HuH-7 (cell line): ENCODE measurements around the gene MYLK4.
"Not testable (repeated sequence)": the region's sequence is repeated elsewhere in the genome, so short reads cannot be mapped to it uniquely, and the experiment has no call there.

Experiments used
- DNase-seq: peaks from one replicate; pipeline ENCODE4 v3.0.0; 2011; ENCODE audit warnings: low spot score

Gene MYLK4

DNA sequence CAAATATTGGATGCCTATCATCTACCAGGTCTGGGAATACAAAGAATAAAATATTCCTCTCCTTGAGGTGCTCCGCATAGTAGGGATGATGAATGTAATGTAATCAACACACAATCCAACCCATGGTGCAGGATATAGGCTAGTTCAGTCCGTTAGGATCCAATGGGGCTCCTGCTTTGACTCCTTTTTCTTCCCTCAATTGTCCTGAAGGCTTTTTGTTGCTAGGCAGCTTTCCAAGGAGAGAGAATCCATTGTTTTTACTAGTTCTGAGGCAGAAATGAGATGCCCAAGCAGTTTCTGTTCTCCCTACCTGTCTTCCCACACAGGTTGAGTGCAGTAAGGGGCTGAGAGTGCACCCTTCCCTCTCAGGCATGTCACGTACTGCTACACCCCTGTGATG, 26.5 kb upstream of the MYLK4 start:
- DNase-seq: no peak

DNA sequence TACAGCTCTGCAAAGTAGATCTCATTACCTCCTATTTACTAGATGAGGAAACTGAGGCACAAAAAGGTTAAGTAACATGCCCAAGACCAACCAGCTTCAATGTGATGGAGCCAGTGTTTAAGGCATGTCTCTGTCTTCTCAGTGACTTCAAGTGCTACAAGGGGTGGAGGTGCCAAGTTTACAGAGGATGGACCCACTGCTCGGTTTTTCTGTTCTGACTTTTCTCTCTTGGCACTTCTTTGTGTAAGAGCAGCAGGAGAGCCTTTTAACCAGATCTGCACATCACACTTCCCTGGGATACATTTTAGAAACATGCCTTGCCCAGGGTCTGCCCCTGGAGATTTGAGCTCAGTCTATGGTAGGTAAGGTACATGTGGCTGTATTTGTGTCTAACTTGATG, 24.3 kb upstream of the MYLK4 start:
- no peak for DNase-seq

DNA sequence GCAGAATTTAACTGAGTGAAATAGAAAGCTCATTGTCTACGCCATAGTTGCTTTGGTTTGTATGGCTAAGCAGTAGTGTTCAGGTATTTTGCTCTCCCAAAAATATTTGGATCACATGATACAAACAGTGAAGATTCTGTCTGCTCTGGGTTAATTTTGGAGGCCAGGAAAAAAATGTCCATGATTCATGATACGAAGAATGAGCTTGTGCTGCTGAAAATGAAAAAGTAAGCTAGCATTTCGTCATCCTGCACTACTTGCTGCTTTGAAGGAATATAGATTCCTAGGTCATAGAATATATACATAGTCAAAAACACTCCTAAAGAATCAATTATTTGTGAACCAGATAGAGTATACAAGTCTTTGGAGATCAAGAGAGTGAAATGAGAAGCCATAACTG, 22.7 kb upstream of the MYLK4 start:
- no peak for DNase-seq

DNA sequence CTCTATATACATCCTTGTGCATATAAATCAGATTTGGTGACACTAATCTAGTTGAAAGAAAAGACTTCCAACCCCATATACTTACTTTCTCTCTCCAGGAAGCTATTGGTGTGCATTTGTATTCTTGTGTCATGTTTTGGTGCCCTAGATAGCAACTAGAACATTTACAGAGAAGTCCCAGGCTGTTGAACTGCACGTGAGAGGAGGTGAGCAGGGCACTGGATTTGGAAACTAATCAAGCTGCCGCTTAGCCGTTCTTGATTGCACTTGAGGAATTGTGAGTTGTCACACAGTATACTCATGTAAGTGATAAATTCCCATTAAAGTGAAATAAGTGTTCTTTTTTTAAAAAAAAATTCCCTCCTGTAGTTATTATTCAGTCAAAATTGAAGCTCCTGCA, 22.1 kb upstream of the MYLK4 start:
- no peak for DNase-seq

DNA sequence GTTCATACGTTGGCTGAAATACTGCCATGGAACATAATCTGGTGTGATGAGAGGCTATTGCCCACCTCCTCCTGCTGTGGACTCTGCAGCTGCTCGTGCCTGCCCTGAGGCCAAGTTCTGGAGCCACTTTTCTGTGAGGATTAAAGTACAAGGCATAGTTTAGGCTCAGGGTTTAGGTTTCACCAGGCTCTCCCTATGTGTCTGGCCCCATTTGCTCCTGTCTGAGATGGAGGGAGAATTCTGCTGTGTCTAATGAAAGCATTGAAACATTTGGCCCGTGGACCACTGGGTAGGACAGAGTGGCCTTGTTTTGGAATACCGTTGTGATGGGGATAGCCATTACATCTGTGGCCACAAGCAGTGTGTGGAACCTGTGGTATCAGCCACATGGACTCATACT, 20.4 kb upstream of the MYLK4 start:
- no peak for DNase-seq

DNA sequence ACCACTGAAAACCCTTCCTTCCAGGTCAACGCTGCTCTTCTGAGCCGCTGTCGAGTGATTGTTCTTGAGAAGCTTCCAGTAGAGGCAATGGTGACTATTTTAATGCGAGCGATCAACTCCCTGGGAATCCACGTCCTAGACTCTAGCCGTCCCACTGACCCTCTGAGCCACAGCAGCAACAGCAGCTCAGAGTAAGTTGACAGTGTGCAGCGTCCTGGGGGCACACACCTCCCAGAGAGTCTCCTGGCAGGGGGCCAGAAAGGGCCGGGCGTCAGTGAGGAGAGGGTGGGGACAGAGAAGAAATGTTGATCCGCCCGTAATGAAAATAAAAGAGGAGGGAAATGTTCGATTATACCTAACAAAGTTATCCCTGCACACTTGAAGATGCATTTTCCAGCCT, 19.4 kb upstream of the MYLK4 start:
- DNase-seq: no peak

DNA sequence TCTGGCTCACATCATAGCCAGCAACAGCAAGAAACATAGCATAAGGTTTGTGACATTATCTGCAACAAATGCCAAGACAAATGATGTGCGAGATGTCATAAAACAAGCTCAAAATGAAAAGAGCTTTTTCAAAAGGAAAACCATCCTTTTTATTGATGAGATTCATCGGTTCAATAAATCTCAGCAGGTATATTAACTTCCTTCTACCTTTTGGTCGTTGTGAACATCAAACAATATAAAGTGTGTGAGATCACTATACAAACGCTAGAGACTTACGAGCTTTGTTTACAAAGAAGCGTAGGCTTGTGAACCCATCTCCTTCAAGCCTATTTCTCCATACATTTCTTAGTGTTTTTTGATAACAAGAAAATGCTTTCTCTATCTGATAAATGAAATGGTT, 18.0 kb upstream of the MYLK4 start:
- no peak for DNase-seq

DNA sequence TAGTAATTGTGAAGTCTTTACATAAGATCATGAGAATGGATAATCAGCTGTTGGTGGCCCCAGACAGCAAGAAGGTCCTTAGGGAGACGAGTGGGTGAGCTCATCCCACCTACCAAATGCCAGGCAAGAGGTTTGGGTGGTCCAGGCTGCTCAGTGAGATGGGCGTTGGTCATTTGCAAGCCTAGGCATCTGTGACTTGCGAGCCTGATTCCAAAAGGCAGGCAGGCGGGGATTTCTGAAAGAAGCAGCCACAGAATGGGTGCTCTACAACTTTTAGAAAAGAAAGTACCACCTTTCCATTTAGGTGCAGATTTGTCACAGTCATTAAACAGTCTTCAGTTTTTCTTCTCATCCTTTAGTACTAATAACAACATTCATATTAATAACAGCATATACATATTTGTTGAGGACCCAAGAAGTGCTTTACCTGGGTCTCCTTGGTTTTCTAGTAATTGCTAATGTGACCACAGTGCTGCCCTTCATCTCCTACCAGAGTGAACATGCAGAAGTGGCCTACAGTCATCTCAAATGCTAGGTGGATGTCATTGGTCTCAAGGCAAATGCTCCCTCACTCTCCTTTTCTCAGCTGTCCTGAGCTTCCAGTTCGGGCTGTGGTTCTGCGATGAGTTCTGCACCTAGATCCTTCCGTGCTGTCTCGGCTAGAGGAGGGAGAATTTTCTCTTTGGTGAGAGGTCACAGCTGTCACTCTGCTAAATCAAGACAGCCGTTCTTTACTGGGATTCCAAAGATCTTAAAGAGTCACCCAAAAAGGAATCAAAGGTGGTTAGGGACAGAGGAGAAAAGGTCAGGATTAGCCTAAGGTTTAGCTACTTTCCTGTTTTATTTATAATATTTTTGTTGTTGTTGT, 17.2 kb upstream of the MYLK4 start:
- no peak for DNase-seq

DNA sequence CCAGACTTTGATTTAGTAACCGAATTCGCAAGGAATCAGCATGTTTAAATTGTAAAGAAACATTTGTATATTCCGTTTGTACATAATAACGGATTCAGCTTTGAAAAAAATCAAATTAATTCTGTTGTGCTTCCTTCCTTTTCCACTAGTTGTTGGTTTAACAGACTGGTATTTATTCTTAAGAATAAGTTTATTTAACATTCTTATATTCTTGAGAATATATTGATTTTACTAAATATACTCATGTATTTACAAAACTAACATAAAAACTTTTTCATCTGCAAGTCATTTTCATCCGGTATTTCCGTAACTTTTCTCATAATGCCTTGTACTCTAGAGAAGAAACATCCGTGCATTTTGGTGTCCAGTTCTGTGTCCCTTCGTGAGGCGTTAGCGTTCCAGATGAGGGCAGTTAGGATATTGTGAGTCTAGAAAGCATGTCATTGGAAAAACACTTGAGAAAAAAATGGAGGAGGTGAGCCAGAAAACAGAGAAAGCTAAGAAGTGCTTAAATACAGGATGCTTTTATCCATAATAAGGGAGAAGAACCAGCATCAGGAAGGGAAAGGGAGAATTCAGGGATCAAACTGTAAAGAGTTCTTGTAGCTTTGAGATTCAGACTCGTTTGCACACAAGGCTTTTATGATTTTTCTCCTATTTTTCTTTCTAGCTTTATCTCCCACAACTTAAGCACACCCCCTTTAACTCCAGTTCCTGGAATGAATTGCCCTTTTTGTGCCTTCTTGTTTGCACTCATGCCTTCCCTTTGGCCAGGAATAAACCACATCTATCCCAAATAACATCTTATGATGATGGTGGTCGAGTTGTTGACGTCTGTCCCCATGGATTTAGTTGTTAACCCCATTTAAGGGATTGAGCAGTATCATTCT, 16.3 kb upstream of the MYLK4 start:
- no peak for DNase-seq

DNA sequence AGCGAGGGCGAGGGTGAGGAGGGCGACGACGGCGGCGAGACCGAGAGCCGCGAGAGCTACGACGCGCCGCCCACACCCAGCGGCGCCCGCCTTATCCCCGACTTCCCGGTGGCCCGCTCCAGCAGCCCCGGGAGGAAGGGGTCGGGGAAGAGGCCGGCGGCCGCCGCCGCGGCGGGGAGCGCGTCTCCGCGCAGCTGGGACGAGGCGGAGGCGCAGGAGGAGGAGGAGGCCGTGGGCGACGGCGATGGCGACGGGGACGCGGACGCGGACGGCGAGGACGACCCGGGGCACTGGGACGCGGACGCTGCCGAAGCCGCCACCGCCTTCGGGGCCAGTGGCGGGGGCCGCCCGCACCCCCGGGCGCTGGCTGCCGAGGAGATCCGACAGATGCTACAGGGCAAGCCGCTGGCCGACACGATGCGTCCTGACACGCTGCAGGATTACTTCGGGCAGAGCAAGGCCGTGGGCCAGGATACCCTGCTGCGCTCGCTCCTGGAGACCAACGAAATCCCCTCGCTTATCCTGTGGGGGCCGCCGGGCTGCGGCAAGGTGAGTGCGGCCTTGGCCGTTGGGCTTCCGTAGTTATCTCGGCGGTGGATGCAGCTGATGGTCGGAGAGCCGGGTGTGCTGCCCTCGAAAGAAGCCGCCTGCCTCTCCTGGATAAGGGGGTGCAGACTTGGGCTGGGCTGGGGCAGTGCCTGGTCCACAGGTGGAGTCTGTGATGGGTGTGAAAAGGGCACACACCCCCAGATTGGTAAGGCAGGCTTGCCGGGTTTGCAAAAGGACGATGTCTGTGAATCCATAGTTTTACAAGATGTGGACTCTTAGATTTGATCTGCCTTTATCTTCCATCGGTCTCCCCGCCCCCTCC, 15.4 kb upstream of the MYLK4 start:
- no peak for DNase-seq

DNA sequence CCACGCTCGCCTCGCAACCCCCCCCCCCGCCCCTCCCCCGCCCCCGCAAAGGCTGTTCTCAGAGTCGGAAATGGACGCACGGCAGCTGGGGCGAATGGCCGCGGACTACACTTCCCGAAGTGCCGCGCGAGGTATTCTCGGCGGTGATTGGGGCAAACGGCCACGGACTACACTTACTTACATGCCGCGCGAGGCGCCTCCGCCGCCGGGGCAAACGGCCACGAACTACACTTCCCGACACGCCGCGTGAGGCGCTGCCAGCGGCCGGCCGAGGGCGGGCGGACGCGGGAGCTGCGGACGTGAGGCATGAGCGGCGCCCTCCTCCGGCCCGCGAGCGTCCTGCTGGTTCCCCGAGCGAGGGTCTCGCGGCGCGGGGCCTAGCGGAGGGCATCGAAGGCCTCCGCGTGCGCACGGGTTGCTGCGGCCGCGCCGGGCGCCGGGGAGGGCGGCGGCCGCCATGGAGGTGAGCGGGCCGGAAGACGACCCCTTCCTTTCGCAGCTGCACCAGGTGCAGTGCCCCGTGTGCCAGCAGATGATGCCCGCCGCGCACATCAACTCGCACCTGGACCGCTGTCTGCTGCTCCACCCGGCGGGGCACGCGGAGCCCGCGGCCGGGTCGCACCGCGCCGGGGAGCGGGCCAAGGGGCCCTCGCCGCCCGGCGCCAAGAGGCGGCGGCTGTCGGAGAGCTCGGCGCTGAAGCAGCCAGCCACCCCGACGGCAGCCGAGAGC, 14.6 kb upstream of the MYLK4 start, which contains the start of gene WRNIP1:
WRNIP1 (plus strand) TSS at position 228 of the 730 bp plus-strand sequence; CDS start at position 458, 230 bp downstream.
- DNase-seq: peak; percentile 80

DNA sequence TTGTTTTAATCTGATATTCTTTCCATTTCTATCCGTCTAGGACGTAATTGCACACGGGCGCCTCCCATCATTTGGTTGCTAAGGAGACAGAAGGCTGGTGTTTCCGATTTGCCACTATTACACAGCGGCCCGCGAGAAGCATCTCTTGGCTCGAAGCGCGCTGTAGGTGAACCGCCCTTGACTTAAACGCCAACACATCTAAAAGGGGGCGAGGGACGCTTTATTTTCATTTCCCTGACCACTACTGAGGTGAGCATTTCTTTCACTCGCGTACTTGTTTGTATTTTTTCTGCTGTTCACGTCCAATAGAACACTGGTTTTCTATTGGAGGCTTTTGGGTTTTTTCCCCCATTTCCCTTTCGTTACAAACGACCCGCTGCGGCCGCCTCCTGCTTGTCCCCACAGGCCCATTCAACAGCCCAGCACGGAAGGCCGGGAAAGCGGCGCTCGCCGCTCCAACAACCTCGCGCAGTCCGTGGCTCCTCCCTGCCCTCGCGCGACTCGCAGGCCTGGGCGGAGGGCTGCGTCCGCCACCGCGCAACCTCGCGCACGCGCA, 14.0 kb upstream of the MYLK4 start:
- no peak for DNase-seq

DNA sequence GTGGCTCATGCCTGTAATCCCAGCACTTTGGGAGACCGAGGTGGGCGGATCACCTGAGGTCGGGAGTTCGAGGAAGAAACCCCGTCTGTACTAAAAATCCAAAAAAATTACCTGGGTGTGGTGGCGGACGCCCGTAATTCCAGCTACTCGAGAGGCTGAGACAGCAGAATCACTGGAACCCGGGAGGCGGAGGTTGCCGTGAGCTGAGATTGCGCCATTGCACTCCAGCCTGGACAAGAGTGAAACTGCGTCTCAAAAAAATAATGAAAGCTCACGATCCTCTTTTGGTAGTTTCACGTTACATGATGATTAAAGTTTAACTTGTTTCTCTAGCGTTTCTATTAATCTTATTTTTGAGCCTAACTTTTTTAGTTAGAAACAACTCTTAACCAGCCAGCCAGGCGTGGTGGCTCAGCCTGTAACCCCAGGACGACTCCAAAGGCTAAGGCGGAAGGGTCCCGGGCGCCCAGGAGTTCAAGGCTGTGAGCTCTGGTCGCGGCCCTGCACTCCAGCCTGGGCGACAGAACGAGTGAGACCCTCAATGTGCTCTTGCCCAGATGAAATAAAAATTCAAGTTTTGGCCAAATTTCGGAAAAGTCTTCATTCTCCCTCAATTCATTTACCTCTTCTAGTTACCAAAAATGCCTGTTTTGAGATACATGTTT, 13.3 kb upstream of the MYLK4 start:
- DNase-seq: no peak

DNA sequence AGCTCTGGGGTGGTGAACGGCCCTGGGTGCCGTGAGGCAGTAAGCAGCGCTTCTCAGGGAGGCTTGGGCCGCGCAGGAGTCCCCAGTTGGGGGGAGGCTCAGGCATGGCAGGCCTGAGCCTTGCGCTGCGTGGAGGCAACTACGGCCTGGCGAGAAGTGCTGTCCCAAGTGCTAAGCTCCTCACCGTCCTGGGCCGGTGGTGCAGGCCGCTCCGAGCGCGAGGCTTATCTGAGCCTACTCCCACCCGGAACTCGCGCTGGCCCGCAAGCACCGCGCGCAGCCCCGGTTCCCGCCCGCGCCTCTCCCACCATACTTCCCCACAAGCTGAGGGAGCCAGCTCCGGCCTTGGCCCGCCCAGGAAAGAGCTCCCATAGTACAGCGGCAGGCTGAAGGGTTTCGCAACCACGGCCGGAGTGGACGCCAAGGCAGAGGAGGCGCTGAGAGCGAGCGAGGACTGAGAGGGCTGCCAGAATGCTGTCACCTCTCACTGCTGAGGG, 12.7 kb upstream of the MYLK4 start:
- DNase-seq: no peak

DNA sequence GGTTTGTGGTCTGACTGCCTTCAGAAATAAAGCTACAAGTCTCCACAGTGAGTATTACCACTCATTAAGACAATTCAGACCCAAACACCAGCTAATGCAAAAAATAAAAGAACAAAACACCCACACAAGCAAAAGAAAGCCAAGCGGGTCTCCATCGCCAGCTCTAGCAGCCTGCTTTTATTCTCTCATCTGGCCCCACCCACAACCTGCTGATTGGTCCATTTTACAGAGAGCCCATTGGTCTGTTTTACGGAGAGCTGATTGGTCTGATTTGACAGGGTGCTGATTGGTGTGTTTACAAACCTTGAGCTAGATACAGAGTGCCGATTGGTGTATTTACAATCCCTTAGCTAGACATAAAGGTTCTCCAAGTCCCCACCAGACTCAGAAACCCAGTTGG, 12.1 kb upstream of the MYLK4 start:
- DNase-seq: not testable (repeated sequence)

DNA sequence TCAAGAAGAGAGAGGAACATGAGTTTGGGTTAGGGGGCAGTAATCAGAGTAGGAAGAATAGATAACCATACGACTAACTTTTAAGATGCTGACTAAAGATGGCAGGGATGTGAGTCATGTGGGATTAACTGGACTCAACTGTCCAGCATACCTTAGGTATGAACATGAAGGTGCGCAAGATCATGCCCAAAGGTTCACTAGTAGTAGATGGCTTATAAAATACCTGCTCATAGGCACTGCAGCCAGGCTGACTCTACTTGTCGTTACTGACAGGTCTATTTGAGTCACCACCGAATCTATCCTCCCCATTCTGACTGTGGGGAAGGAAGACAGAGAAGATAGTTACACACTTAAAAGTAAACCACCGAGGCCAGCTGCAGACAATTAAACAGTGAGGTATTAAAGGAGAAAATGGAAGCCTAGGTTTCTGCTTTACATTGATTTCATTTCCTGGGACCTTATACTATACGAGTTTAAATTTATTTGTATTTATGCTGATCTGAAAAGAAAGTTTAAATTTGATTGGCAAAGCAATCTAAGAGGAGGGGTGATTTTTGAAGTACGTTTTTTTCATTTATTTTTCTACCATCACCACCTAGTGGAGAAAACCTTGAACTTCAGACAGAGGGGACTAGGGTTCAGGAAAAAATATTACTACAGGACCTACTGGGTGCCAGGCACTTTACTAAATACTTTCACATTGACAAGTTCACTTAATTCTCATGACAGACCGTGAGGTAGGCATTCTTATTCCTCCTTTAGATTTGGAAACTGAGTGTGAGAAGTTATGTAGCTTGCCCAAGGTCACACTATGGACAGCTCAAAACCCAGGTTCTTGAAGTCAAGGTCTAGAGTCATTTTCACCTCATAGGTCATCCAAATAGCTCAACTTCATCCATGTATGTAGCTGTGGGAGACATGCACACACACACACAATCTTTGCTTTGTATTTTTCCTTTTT, 10.4 kb upstream of the MYLK4 start:
- no peak for DNase-seq

DNA sequence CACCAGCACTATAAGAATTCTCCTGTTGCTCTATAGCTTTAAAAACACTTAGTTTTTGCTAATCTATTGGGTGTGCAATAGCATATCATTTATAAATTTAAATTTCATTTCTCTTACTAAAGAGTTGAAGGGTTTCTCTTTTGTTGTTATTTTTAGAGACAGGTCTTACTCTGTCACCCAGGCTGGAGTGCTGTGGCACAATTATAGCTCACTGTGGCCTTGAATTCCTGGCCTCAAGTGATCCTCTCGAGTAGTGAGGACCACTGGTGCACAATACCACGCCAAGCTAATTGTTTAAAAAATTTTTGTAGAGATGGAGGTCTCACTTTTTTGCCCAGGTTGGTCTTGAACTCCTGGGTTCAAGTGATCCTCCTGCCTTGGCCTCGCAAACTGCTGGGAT, 8.3 kb upstream of the MYLK4 start:
- DNase-seq: no peak

DNA sequence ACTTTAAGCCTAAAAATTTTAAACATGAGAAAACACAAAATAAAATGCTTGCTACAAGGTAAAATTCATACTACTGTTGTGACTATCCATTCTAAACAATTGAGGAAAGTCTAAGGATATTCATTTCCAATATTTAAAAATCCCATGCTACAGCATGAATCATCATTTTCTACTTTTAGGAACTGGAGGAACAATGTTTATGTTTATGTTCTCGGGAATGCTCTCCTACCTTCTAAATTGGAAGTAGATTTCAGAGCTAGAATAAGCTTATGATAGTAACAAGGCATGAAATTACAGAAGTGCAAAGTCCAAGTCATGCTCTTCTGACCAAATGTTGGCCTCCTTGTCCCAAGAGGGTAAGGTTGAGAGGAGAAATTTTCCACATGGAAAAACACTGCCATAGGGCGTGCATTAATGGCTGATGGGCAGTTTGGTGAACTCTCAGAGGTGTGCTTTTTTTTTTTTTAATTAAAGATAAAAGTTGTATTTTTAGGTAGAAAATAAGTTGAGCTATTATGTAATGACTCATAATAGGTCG, 6.0 kb upstream of the MYLK4 start:
- no peak for DNase-seq

DNA sequence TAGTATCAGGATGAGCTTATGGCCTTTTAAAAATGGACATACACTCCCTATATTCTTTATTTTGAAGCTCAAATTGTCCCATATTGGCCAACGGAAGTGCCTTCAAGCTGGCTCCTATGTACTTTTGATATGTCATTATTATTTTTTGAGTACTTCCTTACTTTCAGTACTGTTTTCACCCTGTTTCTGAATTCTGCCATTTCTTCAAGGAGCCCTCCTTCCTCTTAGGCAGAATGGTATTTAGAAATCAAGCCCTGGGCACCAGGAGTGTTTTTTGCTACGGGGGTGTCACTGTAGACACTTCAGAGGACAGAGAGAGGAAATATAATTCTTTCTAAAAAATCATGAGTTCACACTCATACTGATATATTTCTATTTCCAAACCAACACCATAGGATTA, 5.5 kb upstream of the MYLK4 start:
- no peak for DNase-seq
